DOHH2 (cell line): ENCODE data around the gene PTPRC.

Source experiments
- H3F3A ChIP-seq: fragments of 200-600 bp; sonication (generic), shearing (Covaris generic); 2 replicates; pipeline ENCODE4 v1.6.0; 2016; ENCODE audit warnings: antibody characterized with exemption, mild to moderate bottlenecking; ENCODE audit not compliant: control insufficient read depth, insufficient read depth
- H3K27ac ChIP-seq: fragments of 200-600 bp; sonication (generic); 2 replicates; pipeline ENCODE4 v1.5.1; 2014; ENCODE audit warnings: low read depth, mild to moderate bottlenecking, low read length, moderate library complexity
- H3K27me3 ChIP-seq: fragments of 200-600 bp; sonication (generic); 2 replicates; pipeline ENCODE4 v1.6.1; 2014; ENCODE audit warnings: mild to moderate bottlenecking, low read length, mixed read lengths; ENCODE audit not compliant: control insufficient read depth
- H3K36me3 ChIP-seq: fragments of 200-600 bp; sonication (generic); 2 replicates; pipeline ENCODE4 v1.6.1; 2014; ENCODE audit warnings: mild to moderate bottlenecking, low read length, moderate library complexity, mixed read lengths; ENCODE audit not compliant: control insufficient read depth
- H3K4me1 ChIP-seq: fragments of 200-600 bp; sonication (generic); 2 replicates; pipeline ENCODE4 v1.6.1; 2014; ENCODE audit warnings: mild to moderate bottlenecking, low read length, mixed read lengths; ENCODE audit not compliant: control insufficient read depth
- H3K4me2 ChIP-seq: fragments of 200-600 bp; sonication (generic); 2 replicates; pipeline ENCODE4 v1.6.0; 2014; ENCODE audit warnings: mild to moderate bottlenecking, low read length, moderate library complexity
- H3K4me3 ChIP-seq: fragments of 200-600 bp; sonication (generic); 2 replicates; pipeline ENCODE4 v1.5.1; 2014; ENCODE audit warnings: mild to moderate bottlenecking, low read length, mixed read lengths
- H3K79me2 ChIP-seq: fragments of 200-600 bp; sonication (generic); 2 replicates; pipeline ENCODE4 v1.6.1; 2014; ENCODE audit warnings: mild to moderate bottlenecking, low read length, mixed read lengths; ENCODE audit not compliant: control insufficient read depth
- H3K9me2 ChIP-seq: fragments of 200-600 bp; sonication (generic); replicated peaks from 2 replicates; pipeline ENCODE4 v1.6.1; 2014; ENCODE audit warnings: mild to moderate bottlenecking, low read length, mixed read lengths; ENCODE audit not compliant: control insufficient read depth
- H3K9me3 ChIP-seq: fragments of 200-600 bp; sonication (generic); 2 replicates; pipeline ENCODE4 v1.6.1; 2014; ENCODE audit warnings: antibody characterized with exemption, low read length, mixed read lengths; ENCODE audit not compliant: control insufficient read depth, insufficient read depth
- H4K20me1 ChIP-seq: fragments of 200-600 bp; sonication (generic); 2 replicates; pipeline ENCODE4 v1.6.0; 2014; ENCODE audit warnings: low read depth, mild to moderate bottlenecking, antibody characterized with exemption, low read length, moderate library complexity; ENCODE audit not compliant: control insufficient read depth, insufficient read depth
- EZH2phosphoT487 ChIP-seq: fragments of 200-600 bp; sonication (generic); IDR thresholded peaks from 2 replicates; pipeline ENCODE4 v1.6.1; 2017; ENCODE audit warnings: borderline replicate concordance, mild to moderate bottlenecking, antibody characterized with exemption, low read length, moderate library complexity, mixed read lengths
- TF ChIP-seq, protein P1 (sequence below): fragments of 200-600 bp; sonication (generic); IDR thresholded peaks from one replicate; pipeline ENCODE4 v1.5.1; 2014; ENCODE audit warnings: antibody characterized with exemption, mild to moderate bottlenecking, low read depth, low read length; ENCODE audit not compliant: poor library complexity, severe bottlenecking

PTPRC gene

DNA sequence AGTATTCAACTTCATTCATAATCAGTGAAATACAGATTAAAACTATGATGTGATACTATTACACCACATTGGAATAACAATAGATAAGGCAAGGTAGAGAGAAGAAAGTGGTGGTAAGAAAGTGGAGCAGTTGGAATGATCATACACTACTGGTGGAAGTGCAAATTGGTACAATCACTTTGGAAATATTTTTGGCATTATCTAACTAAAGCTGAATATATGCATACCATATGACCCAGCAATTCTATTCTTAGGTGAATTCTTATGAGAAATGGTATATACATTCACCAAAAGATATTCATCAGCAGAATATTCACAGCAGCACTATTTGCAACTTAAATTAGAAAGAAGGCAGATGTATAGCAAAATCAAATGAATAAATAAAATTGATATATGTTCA, 21.4 kb upstream of the PTPRC start:
- Histone ChIP-seq H3K4me2 (no peak overlapping the region), H3K79me2 (no peaks in the 10 kb centered on the region), H3K27ac (no peak overlapping the region), H3F3A (peaks cover 42% of the 10 kb centered on the region), H3K4me3 (no peak overlapping the region), H4K20me1 (no peaks in the 10 kb centered on the region), H3K9me3 (no peaks in the 10 kb centered on the region), H3K4me1 (peaks cover 94% of the 10 kb centered on the region), H3K36me3 (no peaks in the 10 kb centered on the region; the same call in 1 of the 2 replicates), H3K27me3 (no peaks in the 10 kb centered on the region), H3K9me2 (no peaks in the 10 kb centered on the region)
- TF ChIP-seq, protein P1, sequence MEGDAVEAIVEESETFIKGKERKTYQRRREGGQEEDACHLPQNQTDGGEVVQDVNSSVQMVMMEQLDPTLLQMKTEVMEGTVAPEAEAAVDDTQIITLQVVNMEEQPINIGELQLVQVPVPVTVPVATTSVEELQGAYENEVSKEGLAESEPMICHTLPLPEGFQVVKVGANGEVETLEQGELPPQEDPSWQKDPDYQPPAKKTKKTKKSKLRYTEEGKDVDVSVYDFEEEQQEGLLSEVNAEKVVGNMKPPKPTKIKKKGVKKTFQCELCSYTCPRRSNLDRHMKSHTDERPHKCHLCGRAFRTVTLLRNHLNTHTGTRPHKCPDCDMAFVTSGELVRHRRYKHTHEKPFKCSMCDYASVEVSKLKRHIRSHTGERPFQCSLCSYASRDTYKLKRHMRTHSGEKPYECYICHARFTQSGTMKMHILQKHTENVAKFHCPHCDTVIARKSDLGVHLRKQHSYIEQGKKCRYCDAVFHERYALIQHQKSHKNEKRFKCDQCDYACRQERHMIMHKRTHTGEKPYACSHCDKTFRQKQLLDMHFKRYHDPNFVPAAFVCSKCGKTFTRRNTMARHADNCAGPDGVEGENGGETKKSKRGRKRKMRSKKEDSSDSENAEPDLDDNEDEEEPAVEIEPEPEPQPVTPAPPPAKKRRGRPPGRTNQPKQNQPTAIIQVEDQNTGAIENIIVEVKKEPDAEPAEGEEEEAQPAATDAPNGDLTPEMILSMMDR = no peak
- TF ChIP-seq EZH2phosphoT487 = no peak

DNA sequence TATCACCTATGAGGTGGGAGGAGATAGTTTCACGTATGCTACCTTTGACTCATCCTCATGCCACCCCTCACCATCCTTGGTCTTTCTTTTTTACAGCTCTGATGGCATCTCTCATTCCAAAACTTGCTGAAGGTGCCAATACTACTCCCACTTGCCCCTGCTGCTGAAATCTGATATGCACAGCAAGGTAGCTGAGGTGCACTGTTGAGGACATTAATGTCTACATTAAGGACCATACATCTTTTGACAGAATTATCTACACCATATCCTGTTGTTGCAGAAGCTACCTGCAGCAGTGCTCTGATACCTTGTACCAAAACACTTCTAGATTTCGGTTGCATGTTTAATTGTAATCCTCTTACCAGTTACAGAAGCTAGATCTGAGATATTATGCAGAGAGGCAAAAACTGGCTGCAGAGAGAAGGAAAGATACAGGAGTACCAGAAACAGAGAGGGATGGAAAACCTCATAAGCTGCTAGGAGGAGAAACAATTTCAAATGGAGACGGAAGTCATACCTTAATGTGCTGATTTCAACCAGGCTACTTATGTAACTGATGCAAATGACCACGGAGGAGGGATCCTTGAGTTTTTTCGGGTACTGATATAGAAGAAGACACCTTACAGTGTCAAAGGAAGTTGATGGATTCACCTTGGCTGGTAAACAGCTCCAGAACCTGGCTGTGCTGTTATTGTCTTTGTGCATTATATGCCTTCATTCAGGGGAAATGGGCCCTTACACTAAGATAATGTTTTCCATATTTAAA, 19.3 kb upstream of the PTPRC start:
- Histone ChIP-seq H3F3A (peaks cover 59% of the 10 kb centered on the region), H3K36me3 (no peaks in the 10 kb centered on the region; the same call in 1 of the 2 replicates), H3K27me3 (no peaks in the 10 kb centered on the region), H3K27ac (peak overlapping the region; percentile 100), H3K4me3 (peak overlapping the region; percentile 72), H4K20me1 (no peaks in the 10 kb centered on the region), H3K9me3 (no peaks in the 10 kb centered on the region), H3K9me2 (no peaks in the 10 kb centered on the region), H3K4me1 (peaks cover 98% of the 10 kb centered on the region), H3K4me2 (peak overlapping the region; percentile 96), H3K79me2 (0 out of 2 replicates have a peak, but pooled peaks cover 2% of the 10 kb centered on the region)
- TF ChIP-seq EZH2phosphoT487 = no peak
- TF ChIP-seq, protein P1 = peak; percentile 21

DNA sequence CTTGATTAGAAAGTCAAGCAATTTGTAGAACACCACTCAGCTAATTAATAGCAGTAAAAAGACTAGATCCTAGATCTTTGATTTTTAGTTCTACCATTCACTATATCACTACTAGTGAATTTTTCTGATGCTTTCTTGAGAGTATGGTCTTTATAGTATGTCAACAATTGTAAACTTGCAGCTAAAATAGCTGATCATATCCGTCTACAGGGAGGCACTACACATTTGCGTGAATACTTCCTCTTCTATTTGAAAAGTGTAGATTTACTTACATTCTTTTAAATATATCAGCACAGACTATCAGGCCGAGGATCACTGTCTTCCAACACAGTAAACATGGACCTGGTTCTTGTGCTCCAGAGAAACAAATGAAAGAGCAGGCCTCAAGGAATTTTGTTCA, 18.6 kb upstream of the PTPRC start:
- H3K9me3 ChIP-seq = no peaks in the 10 kb centered on the region
- 0 out of 2 replicates have a peak, but pooled peaks cover 3% of the 10 kb centered on the region for H3K79me2 ChIP-seq
- H3K36me3 ChIP-seq = peaks cover 2% of the 10 kb centered on the region; the same call in 1 of the 2 replicates
- H3K9me2 ChIP-seq = no peaks in the 10 kb centered on the region
- TF ChIP-seq, protein P1 = no peak
- TF ChIP-seq EZH2phosphoT487 = no peak
- H3K27me3 ChIP-seq = no peaks in the 10 kb centered on the region
- no peaks in the 10 kb centered on the region for H4K20me1 ChIP-seq
- H3K4me3 ChIP-seq = peak overlapping the region; percentile 72
- H3F3A ChIP-seq = peaks cover 66% of the 10 kb centered on the region
- H3K27ac ChIP-seq = peak overlapping the region; percentile 100
- peaks cover 98% of the 10 kb centered on the region for H3K4me1 ChIP-seq
- peak overlapping the region; percentile 96 for H3K4me2 ChIP-seq
